Activated CD4-positive, alpha-beta T cell treated with anti-CD3 and anti-CD28 coated beads for 24 hours (primary cell): Measurements from ENCODE around the gene GAL3ST2.
"Not testable (repeated sequence)": the region's sequence is repeated elsewhere in the genome, so short reads cannot be mapped to it uniquely, and the experiment has no call there.

Source experiments
- DNase-seq, 2 donors: peaks; one replicate each; pipeline ENCODE4 v3.0.0-alpha.2; 2020; ENCODE audit warnings: low read depth in 2 of 2

Gene GAL3ST2

GRCh38 chr2:241820625-241821384 is 44.2 kb downstream of the GAL3ST2 start:
- DNase-seq: no peak

GRCh38 chr2:241821460-241822263 is 45.0 kb downstream of the GAL3ST2 start:
- DNase-seq: no peak

- DNase-seq: no peak
These were observed 45.6 kb downstream of the GAL3ST2 start for GRCh38 chr2:241822264-241822623.

- not testable (repeated sequence) for DNase-seq
These were observed 47.2 kb downstream of the GAL3ST2 start for GRCh38 chr2:241823531-241824437.

DNA sequence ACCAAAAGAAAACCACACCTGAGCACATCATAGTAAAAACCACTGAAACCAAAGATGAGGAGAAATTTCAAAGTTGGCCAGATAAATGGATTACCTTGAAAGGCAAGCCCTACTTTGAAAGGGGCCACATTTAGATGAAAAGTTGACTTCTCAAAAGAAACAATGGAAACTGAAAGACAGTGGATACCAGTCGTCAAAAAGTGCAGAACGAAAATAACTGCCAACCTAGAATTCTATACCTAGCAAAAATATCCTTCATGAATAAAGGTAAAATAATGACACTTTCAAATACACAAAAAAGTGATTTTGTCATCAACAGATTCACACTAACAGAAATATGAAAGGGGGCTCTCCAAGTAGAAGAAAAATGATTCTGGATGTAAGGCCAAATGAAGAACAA is 50.8 kb downstream of the GAL3ST2 start:
- no peak for DNase-seq

DNA sequence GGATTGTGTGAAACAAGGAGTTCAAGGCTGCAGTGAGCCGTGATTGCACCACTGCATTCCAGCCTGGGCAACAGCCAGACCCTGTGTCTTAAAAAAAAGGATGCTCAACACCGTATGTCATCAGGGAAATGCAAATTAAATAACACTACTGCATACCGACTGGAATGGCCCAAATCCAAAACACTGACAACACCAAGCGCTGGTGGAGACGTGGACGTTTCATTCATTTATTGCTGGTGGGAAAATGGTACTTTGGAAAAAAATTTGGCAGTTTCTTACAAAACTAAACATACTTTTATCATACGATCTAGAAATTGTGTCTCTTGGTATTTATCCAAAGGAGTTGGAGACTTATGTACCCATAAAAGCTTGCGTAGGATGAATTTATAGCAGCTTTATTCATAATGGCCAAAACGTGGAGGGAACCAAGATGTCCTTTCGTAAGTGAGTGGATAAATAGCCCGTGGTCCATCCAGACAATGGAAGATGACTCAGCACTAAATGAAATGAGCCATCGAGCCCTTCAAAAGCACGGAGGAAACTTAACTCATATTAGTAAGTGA is 56.6 kb downstream of the GAL3ST2 start:
- DNase-seq: no peak

GRCh38 chr2:241833756-241834526 is 57.3 kb downstream of the GAL3ST2 start:
- DNase-seq: not testable (repeated sequence)

GRCh38 chr2:241834527-241835210 is 58.0 kb downstream of the GAL3ST2 start:
- DNase-seq: no peak

GRCh38 chr2:241835611-241836010 is 59.0 kb downstream of the GAL3ST2 start:
- no peak for DNase-seq

DNA sequence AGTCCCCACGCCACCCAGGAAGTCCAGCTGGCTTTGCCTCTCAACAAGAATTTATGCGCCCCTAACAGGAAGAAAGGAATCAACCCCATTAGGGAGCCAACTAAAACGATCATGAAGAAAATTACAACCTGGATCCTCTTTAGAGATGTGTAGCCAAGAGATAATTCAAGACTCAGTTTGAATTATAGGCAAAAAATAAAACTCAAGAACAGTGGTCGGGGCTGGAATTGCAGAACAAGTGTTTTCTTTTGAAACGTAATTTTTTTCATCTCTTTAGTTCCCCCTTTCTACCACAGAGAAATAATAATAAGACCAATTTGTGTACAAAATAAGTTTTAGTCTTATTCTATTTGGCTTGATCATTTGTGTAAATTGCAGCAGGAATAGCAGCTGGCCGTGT is 59.7 kb downstream of the GAL3ST2 start:
- DNase-seq: no peak

DNA sequence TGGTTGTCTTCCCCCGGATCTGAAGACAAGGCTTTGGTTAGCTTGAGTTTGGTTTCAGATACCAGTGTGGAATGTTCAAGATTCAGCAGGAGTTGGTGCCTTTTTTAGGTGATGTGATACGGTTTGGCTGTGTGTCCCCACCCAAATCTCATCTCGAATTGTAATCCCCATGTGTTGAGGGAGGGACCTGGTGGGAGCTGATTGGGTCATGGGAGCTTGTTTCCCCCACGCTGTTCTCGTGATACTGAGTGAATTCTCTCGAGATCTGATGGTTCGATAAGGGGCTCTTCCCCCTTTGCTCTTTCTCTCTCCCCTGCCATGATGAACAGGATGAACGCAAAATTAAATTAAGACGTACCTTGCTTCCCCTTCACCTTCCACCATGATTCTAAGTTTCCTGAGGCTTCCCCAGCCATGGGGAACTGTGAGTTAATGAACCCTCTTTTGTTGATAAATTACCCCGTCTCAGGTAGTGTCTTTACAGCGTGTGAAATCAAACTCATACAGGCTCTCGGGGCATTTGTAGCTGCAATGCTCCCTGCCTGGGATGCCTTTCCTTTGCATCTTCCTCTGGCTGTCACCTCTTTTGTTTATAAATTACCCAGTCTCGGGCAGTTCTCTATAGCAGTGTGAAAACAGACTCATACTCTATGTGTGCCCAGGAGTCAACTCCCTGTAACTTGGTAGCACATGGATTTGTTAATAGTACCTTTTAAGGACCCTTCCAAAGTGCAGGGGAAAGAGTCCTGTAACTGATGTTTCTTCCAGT is 60.8 kb downstream of the GAL3ST2 start:
- DNase-seq: no peak

DNA sequence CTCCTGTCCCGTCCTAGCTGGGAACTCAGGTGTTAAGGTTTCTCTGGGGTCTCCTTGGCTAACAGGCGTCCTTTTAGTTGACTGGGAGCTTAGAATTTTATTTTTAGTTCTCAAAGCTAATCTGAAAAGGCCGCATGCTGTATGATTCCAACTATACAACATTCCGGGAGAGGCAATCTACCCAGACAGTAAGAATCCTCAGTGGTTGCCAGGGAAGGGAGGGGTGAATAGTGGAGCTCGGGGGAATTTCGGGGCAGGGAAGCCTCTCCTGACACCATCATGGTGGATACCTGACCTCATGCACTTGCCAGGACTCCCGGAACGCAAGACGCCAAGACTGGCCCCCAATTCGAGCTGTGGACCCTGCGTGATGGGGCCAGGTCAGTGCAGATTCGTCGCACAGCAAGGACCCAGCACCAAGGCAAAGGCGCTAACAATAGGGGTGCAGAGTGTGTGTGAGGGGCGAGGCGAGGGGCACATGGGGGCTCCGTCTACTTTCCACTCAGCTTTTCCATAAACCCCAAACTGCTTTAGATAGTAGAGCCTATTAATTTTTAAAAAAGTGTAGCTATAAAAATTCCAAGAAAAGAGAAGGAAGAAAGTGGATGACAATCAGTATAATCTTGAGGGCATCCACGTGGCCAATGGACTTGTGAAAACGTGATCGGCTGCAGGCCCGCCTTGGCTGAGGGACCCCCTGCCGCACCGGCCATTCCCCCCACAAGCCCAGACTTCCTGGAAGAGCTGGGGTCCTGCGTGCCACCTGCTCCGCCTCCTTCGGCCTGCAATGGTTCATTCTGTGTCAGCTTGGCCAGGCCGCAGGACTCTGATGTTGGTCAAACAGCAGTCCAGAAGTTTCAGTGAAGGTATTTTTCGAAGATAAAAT is 64.8 kb downstream of the GAL3ST2 start:
- DNase-seq: no peak

DNA sequence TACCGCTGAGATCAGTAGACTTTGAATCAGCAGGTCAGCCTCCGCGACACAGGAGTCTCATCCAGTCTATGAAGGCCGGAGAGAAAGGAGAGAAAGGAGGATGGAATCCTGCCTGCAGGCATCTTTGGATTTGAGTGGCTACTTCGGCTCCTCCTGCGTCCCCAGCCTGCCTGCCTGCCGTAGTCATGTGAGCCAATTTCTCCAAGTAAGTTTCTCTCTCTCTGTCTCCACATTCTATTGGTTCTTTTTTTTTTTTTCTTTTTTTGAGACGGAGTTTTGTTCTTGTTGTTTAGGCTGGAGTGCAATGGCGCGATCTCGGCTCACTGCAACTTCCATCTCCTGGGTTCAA is 65.4 kb downstream of the GAL3ST2 start:
- DNase-seq: no peak

- no peak for DNase-seq
These were observed 66.1 kb downstream of the GAL3ST2 start for GRCh38 chr2:241842620-241843211.

- DNase-seq: no peak
These were observed 66.9 kb downstream of the GAL3ST2 start for GRCh38 chr2:241843321-241844065.

GRCh38 chr2:241844066-241844728 is 67.6 kb downstream of the GAL3ST2 start:
- peak; percentile 71 to 88 for DNase-seq
